ENCODE measurements around the gene FAM81A. TPM values are rescaled to one million over a fixed set of nuclear protein-coding genes. Genes with fewer than 3 reads are reported as not detected.

Gene FAM81A
- total and polyA plus RNA-seq, 9 of the 15 experiments (the other 6 are each of a cell fraction or from before 2014, with no cell fraction given): not detected

- TF ChIP-seq USF2 (CRISPR knock-in tag; IDR thresholded peaks at IDR 0.05) (peak; percentile 21; the same call in 1 of the 2 replicates), TFE3 (CRISPR knock-in tag; IDR thresholded peaks at IDR 0.05) (peak; percentile 85), CBFA2T2 (conservative IDR thresholded peaks at IDR 0.05) (0 out of 2 replicates have a peak, but pooled peaks have one; percentile 4)
These were observed 103.8 kb downstream of the FAM81A start (continued) for GRCh38 chr15:59541750-59542149.

- peak in 2 of 4 experiments; percentile 8 to 40 for DNase-seq (ENCODE audit: extremely low read depth in 1 of 4, low spot score in 3 of 4)
- Histone ChIP-seq H3K9me3 (replicated peaks; ENCODE audit: control insufficient read depth, insufficient read depth, low read depth, low read length) (no peaks in the 10 kb centered on the region), H3K4me3 (no peak overlapping the region), H3K9ac (ENCODE audit: insufficient read depth in 1 of 2, low read depth in 2 of 2, low read length in 2 of 2) (peak overlapping the region; percentile 4 to 20; a peak in 1 of 4 replicates), H4K20me1 (replicated peaks; ENCODE audit: control insufficient read depth, insufficient read depth, low read length) (no peaks in the 10 kb centered on the region), H3K9me1 (ENCODE audit: control insufficient read depth, insufficient read depth, low read length) (no peaks in the 10 kb centered on the region), H3K4me2 (ENCODE audit: insufficient read depth, low read length) (peak overlapping the region; percentile 59), H3K4me1 (replicated peaks in 1 of 2; ENCODE audit: control insufficient read depth in 2 of 2, insufficient read depth in 2 of 2, low read length in 2 of 2) (peaks cover 11 to 14% of the 10 kb centered on the region in 2 experiments; a peak in 4 of 5 replicates), H3K79me2 (ENCODE audit: control insufficient read depth, insufficient read depth, low read length) (no peaks in the 10 kb centered on the region), H2AFZ (ENCODE audit: low read depth, low read length) (peak overlapping the region; percentile 69), H3K27ac (ENCODE audit: extremely low read depth, low read depth, low read length) (peak overlapping the region; percentile 30; the same call in 1 of the 3 replicates), H3K36me3 (ENCODE audit: control insufficient read depth, insufficient read depth, low read length) (no peaks in the 10 kb centered on the region), H3K27me3 (ENCODE audit: control insufficient read depth in 2 of 2, insufficient read depth in 2 of 2, low read length in 2 of 2) (peaks cover 2 to 17% of the 10 kb centered on the region in 2 experiments; a peak in 3 of 5 replicates)
- FAIRE-seq: peak; percentile 70
- POLR2A ChIA-PET: interaction anchor here (0.6 to 0.7 kb wide), 2 partner anchors 10 to 11 kb away, joined by 3 read pairs; no protein-coding TSS in a partner anchor
- in situ Hi-C loops (cut with MboI) (no loop called here), intact Hi-C loops (cut with micrococcal nuclease) (no loop called here)
- no TSS peak for BruUV-seq (replicated peaks)
- CTCF ChIA-PET (ENCODE audit: low intra/inter-chr PET ratio): interaction anchor here (0.6 kb wide), 1 partner anchor 11 kb away, joined by 3 read pairs; no protein-coding TSS in a partner anchor
- ATAC-seq: peak; percentile 56
- WGBS (ENCODE audit: insufficient coverage, low coverage, missing lambda C conversion rate): 6% methylated on average over 9 of the region's 9 CpGs
- 0 out of 2 replicates have a peak, but pooled peaks have one; percentile 22 for TF ChIP-seq EP300 (IDR thresholded peaks at IDR 0.05; ENCODE audit: low read length)
- no peak for TF ChIP-seq RFX7 (CRISPR knock-in tag; IDR thresholded peaks at IDR 0.05)
- no peak for TF ChIP-seq MYNN (IDR thresholded peaks at IDR 0.05)
- no peak for TF ChIP-seq MYNN (CRISPR knock-in tag; IDR thresholded peaks at IDR 0.05)
- TF ChIP-seq SPI1 (IDR thresholded peaks at IDR 0.05; ENCODE audit: borderline replicate concordance, low read depth, low read length): peak; percentile 86
- peak; percentile 65; the same call in 1 of the 2 replicates for TF ChIP-seq CTBP1 (IDR thresholded peaks at IDR 0.05; ENCODE audit: borderline replicate concordance)
- no peak for TF ChIP-seq NR1H2 (CRISPR knock-in tag; IDR thresholded peaks at IDR 0.05)
- peak; percentile 91 for TF ChIP-seq NFE2 (IDR thresholded peaks at IDR 0.05; ENCODE audit: low read depth)
- 0 out of 2 replicates have a peak, but pooled peaks have one; percentile 22 for TF ChIP-seq SMARCE1 (IDR thresholded peaks at IDR 0.05)
- no peak for TF ChIP-seq ZNF695 (CRISPR knock-in tag; IDR thresholded peaks at IDR 0.05)
- TF ChIP-seq RBM25 (IDR thresholded peaks at IDR 0.05; ENCODE audit: low read depth, low read length, severe bottlenecking): peak; percentile 16
- TF ChIP-seq ZNF449 (CRISPR knock-in tag; IDR thresholded peaks at IDR 0.05): no peak
- TF ChIP-seq ILF3 (IDR thresholded peaks at IDR 0.05; ENCODE audit: borderline replicate concordance): no peak
These were observed 105.9 kb downstream of the FAM81A start for GRCh38 chr15:59543721-59544547.

Data from K562 (cell line).